Measurements from ENCODE around the gene HSPA1L. TPM values are rescaled to one million over a fixed set of nuclear protein-coding genes. Genes with fewer than 3 reads are reported as not detected.
"Not testable (repeated sequence)": the region's sequence is repeated elsewhere in the genome, so short reads cannot be mapped to it uniquely, and the experiment has no call there.

HSPA1L gene
- total RNA-seq, 4 donors from 2014 or later, result 0.48 to 3.0 (median 1.9) TPM

- peak; percentile 24 for ATAC-seq (ENCODE audit: low FRiP score)
- no peak for DNase-seq (ENCODE audit: low spot score)
- TF ChIP-seq CTCF (IDR thresholded peaks at IDR 0.05), result no peak
These were observed 11.8 kb upstream of the HSPA1L start for GRCh38 chr6:31826793-31827285.

- TF ChIP-seq CTCF (IDR thresholded peaks at IDR 0.05), result no peak
- ATAC-seq (ENCODE audit: low FRiP score) (no peak), DNase-seq (ENCODE audit: low spot score) (no peak)
These were observed 10.5 kb upstream of the HSPA1L start for GRCh38 chr6:31825553-31825952.

- not testable (repeated sequence) for DNase-seq (ENCODE audit: low spot score)
These were observed 8.6 kb upstream of the HSPA1L start for GRCh38 chr6:31823592-31824196.

GRCh38 chr6:31822036-31822821, 7.1 kb upstream of the HSPA1L start:
- DNase-seq (ENCODE audit: low spot score) (peak; percentile 48), ATAC-seq (ENCODE audit: low FRiP score) (peak; percentile 55)
- TF ChIP-seq CTCF (IDR thresholded peaks at IDR 0.05), result no peak

More at GRCh38 chr6:31823592-31824196, 8.6 kb upstream of the HSPA1L start:
- not testable (repeated sequence) for ATAC-seq (ENCODE audit: low FRiP score)

GRCh38 chr6:31821301-31822035, 6.4 kb upstream of the HSPA1L start:
- no peak for TF ChIP-seq CTCF (IDR thresholded peaks at IDR 0.05)
- ATAC-seq (ENCODE audit: low FRiP score) (no peak), DNase-seq (ENCODE audit: low spot score) (peak; percentile 78)

GRCh38 chr6:31820399-31820798, 5.3 kb upstream of the HSPA1L start:
- not testable (repeated sequence) for ATAC-seq (ENCODE audit: low FRiP score)

GRCh38 chr6:31819871-31820299, 4.8 kb upstream of the HSPA1L start:
- no peak for TF ChIP-seq CTCF (IDR thresholded peaks at IDR 0.05)
- no peak for ATAC-seq (ENCODE audit: low FRiP score)
- no peak for DNase-seq (ENCODE audit: low spot score)

More at GRCh38 chr6:31820399-31820798, 5.3 kb upstream of the HSPA1L start:
- not testable (repeated sequence) for DNase-seq (ENCODE audit: low spot score)

GRCh38 chr6:31817929-31818511, 2.9 kb upstream of the HSPA1L start:
- not testable (repeated sequence) for DNase-seq (ENCODE audit: low spot score); ATAC-seq (ENCODE audit: low FRiP score)

- ATAC-seq (ENCODE audit: low FRiP score); DNase-seq (ENCODE audit: low spot score): not testable (repeated sequence)
These were observed 2.2 kb upstream of the HSPA1L start for GRCh38 chr6:31817133-31817928.
